Hepatocyte (in vitro differentiated cells): ENCODE measurements around the gene TMED10.
A peak's percentile ranks its signal among the peaks of the same experiment; 100 is the strongest.

Experiments used
- EZH2 ChIP-seq: fragments of 200-600 bp; sonication (generic); IDR thresholded peaks from 2 replicates; pipeline ENCODE4 v1.6.1; 2016; ENCODE audit warnings: antibody characterized with exemption, mild to moderate bottlenecking, borderline replicate concordance
- EZH2phosphoT487 ChIP-seq: fragments of 200-600 bp; sonication (generic); IDR thresholded peaks from one replicate; pipeline ENCODE4 v1.6.1; 2018; ENCODE audit warnings: antibody characterized with exemption, mild to moderate bottlenecking, low read depth, moderate library complexity; ENCODE audit not compliant: unreplicated experiment, severe bottlenecking
- TF ChIP-seq, protein P1 (sequence below): fragments of 200-600 bp; sonication (generic); IDR thresholded peaks from 2 replicates; pipeline ENCODE4 v1.5.1; 2016; ENCODE audit warnings: antibody characterized with exemption, mild to moderate bottlenecking; ENCODE audit not compliant: poor library complexity

DNA sequence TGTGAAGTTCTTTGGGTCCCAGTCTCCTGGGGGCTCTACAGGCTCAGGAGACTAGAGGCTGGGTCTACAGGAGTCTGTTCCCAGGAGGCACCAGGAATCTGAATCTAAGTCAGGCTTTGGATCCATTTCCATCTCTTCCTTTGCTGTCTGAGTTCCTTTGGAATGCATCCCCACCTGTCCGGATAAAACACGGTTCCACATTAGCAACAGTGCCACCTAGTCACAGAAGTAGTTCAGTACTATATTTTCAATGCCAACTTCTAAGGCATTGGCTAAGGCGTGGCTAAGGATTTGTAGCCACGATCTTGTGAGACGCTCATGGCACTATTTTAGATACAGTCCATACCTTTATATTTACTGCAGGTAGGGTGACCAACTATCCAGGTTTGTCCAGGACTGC is 91.9 kb downstream of the TMED10 start:
- TF ChIP-seq EZH2 (no peak), EZH2phosphoT487 (no peak)
- TF ChIP-seq, protein P1, sequence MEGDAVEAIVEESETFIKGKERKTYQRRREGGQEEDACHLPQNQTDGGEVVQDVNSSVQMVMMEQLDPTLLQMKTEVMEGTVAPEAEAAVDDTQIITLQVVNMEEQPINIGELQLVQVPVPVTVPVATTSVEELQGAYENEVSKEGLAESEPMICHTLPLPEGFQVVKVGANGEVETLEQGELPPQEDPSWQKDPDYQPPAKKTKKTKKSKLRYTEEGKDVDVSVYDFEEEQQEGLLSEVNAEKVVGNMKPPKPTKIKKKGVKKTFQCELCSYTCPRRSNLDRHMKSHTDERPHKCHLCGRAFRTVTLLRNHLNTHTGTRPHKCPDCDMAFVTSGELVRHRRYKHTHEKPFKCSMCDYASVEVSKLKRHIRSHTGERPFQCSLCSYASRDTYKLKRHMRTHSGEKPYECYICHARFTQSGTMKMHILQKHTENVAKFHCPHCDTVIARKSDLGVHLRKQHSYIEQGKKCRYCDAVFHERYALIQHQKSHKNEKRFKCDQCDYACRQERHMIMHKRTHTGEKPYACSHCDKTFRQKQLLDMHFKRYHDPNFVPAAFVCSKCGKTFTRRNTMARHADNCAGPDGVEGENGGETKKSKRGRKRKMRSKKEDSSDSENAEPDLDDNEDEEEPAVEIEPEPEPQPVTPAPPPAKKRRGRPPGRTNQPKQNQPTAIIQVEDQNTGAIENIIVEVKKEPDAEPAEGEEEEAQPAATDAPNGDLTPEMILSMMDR, result peak; percentile 31
